ENCODE data around the gene GALNT9.
"Not testable (repeated sequence)": the region's sequence is repeated elsewhere in the genome, so short reads cannot be mapped to it uniquely, and the experiment has no call there.

Gene GALNT9

DNA sequence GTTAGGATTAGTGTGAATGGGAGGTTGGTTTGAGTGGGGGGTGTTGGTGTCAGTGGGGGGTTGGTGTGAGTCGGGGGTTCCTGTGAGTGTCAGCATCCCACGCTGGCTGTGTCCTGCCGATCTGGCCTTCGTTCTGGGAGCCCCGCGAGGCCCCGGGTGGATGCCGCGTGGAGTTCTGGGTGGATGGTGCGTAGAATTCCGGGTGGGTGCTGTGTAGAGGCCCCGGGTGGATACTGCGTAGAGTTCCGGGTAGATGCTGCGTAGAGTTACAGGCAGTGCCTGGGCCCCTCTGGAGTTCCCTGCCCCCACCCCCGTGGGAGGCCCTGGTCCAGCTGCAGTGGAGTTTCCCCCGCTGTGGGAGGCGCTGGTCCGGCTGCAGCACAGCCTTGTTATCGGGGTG lies 176.4 kb downstream of the GALNT9 start:
- no peak for ATAC-seq

DNA sequence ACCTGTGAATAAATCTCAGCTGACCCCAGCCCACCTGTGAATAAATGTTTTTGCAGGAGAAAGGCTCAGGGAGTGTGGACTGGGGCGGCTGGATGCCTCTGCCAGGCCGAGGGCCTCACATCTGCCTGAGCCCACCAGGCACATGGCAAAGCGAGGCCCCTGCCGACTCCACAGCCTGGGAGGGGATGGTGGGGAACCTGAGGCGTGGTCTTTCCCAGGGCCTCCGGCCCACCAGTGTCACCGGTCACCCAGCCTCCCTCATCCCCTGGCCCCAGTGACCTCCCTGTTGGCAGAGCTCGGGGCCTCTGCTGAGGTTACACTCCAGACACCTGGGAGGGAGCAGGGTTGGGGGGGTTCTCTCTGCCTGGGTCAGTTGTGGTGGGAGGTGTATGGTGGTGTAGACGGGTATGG lies 177.0 kb downstream of the GALNT9 start:
- no peak for ATAC-seq

DNA sequence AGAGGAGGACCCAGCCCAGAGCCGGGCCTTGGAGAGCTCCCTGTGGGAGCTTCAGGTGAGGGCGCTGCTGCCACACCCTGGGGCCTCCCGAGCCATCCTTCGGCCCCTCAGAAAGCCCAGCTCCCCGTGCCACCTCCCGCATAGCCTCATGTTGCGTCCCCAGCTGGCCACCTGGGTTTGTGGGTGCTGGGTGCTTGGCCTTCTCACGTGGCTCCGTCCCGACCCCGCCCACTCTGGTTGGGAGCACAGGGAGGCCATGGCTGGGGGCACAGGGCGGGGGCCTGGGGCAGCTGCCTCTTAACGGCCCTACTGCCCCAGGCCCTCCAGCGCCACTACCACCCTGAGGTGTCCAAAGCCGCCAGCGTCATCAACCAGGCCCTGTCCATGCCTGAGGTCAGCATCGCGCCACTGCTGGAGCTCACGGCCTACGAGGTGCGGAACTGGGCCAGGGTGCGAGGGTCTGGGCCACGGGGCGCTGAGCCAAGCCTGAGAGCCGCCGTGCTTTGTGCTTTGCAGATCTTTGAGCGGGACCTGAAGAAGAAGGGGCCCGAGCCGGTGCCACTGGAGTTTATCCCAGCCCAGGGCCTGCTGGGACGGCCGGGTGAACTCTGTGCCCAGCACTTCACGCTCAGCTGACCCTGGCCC lies 177.5 kb downstream of the GALNT9 start:
- ATAC-seq, result no peak

- no peak for ATAC-seq
Observed at GRCh38 chr12:132151145-132151765, 178.1 kb downstream of the GALNT9 start.

GRCh38 chr12:132150780-132151144 lies 178.6 kb downstream of the GALNT9 start:
- ATAC-seq, result no peak

- not testable (repeated sequence) for ATAC-seq
Observed at GRCh38 chr12:132149526-132149925, 179.9 kb downstream of the GALNT9 start.

GRCh38 chr12:132148368-132149045 lies 180.9 kb downstream of the GALNT9 start:
- no peak for ATAC-seq

DNA sequence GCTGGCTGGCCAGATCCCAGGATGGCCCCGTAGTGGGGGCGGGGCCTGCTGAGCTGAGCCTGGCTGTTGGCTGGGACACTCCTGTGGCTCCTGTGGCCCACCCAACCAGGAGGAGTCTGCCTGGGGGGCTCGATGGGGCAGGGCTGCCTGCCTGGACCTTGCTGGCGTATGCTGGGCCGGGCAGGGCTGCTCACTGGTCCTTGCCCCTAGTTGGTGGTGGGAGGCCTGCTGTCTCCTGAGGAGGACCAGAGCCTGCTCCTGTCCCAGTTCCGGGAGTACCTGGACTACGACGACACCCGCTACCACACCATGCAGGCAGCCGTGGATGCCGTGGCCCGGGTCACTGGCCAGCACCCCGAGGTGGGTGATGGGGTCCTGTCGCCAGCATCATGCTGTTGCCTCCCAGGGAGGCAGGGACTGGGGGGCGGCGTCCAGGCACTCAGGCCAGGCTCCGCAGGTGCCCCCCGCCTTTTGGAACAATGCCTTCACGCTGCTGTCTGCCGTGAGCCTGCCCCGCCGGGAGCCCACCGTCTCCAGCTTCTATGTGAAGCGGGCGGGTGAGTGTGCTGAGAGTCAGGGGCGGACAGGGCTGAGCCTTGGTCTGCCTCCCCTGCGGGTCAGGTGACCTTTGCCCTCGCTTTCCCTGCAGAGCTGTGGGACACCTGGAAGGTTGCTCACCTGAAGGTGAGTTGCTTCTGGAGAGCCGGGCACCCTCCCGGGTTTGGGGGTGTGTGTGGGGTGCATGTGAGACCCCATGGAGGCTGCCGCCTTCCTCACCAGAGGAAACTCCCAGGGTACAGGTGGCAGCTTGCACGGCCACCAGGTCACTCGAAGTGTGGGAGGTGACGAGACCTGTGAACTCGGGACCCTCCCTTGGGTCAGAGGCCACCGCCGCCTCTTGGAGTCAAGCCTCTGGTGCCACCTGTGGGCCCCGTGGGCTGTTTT lies 181.7 kb downstream of the GALNT9 start:
- ATAC-seq, result no peak

DNA sequence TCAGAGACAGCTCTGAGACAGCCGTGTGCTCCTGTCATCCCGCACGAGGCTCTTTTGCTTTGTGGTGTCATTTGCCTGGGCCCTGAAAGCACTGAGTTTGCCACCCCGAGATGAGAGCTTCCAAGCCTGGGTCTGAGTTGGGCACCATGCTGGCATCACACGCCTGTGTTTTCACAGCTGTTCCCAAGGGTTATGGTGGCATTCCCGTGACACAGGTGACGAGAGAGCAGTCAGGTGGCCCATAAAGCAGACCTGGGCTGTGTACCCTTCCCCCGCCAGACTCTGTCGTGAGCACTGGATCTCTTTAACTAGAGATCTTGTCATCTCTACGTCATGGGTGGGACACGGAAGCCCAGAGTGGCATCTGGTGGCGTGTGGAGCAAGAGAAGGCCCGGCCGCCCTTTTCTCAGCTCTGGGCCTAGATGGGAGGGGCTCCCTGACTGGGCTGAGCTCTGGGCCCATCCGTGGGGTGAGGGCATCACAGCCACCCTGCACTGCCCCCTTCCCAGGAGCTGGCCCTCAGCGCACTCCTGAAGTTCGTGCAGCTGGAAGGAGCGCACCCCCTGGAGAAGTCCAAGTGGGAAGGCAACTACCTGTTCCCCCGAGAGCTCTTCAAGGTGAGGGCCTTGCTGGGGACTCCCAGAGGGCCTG lies 182.5 kb downstream of the GALNT9 start:
- ATAC-seq, result no peak

All from activated CD4-positive, CD25-positive, alpha-beta regulatory T cell treated with anti-CD3 and anti-CD28 coated beads, Interleukin-2, amount 50 U/mL, for 24 hours (primary cell).